Umbilical cord (tissue), 2 donors: Measurements from ENCODE around the gene PPIP5K1. TPM values are rescaled to one million over a fixed set of nuclear protein-coding genes. Genes with fewer than 3 reads are reported as not detected.
"Not testable (repeated sequence)": the region's sequence is repeated elsewhere in the genome, so short reads cannot be mapped to it uniquely, and the experiment has no call there.

Experiments
- DNase-seq: peaks from one replicate; pipeline ENCODE4 v3.0.0-alpha.2; 2015; ENCODE audit warnings: low spot score
- total RNA-seq: library from RNA; depleted of rRNA; stranded (reverse); fragments of >200 nt; gene quantifications from one replicate; pipeline ENCODE4 v1.2.3, GENCODE V29; 2014; ENCODE audit warnings: low replicate concordance; ENCODE audit not compliant: insufficient read depth

PPIP5K1 gene
- total RNA-seq, result 16.1 TPM

DNA sequence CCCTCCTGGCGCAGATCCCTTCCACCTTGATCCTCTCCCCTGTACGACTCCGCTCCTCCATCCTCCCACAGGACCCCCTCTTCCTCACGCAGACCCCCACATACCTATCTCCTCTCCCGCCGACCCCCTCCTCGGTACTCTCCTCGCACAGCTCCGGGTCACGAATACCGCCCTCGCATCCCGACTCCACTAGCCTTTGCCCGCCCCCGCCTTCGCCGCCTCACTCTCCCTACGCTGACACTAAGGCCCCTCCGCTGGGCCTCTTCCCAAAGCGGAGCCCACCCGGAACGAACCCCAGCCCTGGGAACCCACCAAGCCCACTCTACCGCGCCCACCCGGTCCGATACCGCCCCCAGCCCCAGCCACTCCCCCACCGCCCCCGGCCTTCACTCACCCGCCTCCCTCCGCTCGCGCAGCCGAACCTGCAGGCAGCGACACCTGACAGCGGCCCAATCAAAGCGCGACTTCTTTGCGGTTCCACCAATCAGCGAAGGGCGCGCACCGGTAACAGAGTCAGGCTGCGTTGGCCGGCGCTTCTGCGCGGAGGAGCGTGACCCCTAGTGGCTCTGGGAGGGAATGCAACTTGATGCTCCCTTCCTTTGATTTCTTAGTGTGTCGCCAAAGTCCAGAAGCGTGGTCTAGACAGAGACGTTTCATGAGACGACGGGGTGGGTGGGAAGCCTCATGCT lies at the start of gene PPIP5K1:
TSS of gene PPIP5K1 (minus strand) at position 431 of the 689 bp plus-strand sequence. CDS start 5,704 bp downstream, outside the sequence.
- not testable (repeated sequence) for DNase-seq

DNA sequence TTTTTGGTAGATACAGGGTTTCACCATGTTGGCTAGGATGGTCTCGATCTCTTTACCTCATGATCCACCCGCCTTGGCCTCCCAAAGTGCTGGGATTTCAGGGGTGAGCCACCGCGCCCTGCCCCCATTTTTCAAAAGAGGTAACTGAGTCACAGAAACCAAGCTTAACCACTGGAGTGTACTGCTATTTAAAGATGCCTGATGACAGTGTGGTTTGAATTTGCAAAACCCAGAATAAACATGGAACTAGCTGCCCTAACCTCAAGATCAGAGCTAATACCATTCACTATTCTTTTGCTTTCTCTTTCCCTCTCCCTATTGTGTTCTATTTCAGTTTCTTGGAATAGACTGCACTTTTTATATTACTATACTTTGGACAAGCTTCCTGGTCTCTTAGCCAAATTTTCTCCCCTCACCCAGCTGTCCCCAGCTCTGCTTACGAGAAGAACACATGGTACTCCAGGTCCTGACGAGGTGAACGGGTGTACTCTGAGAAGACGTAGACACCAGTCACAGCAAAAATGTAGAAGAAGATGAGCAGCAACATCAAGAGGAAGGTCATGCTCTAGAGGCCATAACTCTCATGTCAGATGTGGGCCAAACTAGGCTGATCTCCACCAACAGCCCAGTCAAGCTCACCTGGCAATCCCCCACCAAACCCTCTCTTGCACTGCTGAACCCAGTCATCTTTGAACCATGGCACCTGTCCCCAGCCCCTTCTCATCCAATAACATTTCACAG lies 48.6 kb upstream of the PPIP5K1 start:
- not testable (repeated sequence) for DNase-seq

DNA sequence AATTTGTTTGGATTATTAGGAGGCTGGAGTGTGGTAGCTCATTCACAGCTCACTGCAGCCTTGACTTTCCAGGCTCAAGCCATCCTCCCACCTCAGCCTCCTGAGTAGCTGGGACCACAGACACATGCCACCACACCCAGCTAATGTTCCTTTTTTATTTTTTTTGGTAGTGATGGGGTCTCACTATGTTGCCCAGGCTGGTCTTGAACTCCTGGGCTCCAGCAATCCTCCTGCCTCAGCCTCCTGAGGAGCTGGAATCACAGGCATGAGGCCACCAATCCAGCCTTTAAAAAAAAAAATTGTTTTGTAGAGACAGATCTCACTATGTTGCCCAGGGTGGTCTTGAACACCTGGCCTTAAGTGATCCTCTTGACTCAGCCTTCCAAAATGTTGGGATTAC lies 36.9 kb upstream of the PPIP5K1 start:
- not testable (repeated sequence) for DNase-seq

DNA sequence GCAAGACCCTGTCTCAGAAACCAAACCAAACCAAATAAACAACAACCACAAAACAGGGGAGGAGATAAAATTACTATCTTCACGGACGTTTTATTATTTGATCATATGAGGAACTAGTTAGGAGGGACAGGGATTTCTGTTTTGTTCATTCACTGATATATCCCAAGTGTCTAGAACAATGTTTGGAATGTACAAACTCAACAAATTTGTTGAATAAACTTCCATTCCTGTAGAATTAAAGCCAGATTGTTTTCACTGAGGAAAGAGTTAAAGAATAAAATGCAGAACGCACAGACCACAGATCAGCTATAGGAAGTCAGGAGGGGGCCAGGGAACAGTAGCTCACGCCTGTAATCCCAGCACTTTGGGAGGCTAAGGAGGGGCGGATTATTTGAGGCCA lies 35.1 kb upstream of the PPIP5K1 start:
- no peak for DNase-seq

DNA sequence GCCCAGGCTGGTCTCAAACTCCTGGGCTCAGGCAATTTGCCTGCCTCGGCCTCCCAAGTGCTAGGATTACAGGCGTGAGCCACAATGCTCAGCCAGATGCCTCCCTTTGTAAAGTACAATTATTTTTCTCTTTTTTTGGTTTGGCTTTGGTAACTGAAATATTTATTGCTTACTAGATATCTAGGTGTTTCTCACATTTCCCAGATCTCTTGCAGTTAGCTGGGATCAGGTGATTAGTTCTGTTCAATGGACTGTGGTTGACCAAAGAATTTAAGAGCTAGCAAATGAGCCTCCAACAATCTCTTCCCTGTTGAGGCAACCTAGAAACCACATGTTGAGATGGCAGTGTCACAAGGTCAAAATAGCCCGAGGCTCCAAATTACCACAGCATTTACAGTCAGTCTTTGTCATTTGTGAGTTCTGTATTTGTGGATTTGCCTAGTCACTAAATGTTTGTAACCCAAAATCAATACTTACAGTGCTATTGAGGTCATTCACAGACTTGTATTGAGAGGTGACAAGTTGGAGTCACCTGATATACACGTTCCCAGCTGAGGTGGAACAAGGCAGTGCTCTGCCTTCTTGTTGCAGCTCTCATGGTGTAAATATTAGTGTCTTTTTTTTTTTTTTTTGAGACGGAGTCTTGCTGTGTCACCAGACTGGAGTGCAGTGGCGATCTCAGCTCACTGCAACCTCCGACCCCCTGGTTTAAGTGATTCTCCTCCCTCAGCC lies 32.2 kb upstream of the PPIP5K1 start:
- not testable (repeated sequence) for DNase-seq

DNA sequence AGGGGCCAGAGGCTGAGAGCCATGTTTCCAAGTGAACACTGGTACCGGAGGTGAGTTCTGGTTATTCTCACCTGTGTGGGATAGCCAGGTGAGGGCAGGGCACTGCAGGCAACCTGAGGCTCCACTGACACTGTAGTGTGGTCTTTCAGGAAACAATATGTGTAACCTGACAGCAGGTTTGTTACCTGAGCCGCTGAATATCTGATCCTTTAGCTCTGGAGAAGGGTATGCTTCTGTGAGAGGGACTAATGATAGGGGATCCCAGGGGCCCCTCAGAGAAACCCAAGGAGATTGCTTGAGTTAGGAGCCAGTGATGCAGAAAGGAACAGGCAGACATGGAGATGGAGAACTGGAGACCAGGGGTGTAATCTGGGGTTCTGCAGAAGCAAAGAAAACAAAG lies 28.7 kb upstream of the PPIP5K1 start, which contains the start of gene STRC:
TSS of gene STRC (minus strand) at position 101 of the 400 bp plus-strand sequence. CDS start at position 23, 78 bp downstream.
- DNase-seq, result not testable (repeated sequence)

DNA sequence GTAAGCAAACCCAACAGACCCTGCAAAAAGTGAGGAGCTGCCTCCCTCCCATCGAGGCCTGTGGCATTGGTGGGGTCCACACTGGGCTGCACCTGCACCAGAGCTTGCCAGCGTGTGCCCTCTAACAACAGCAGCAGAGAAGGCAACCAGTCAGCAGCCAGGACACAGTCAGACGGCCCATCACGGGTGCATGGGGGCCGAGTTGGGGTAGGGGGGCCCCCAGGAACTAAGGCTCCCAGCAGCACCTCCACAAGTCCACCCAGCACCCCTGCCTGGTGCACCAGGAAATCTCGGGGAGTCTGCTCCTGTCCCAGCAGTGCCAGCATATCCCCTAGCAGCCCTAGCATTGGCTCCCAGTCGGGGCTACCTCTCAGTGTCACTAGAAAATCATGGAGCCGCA lies 27.7 kb upstream of the PPIP5K1 start:
- DNase-seq, result not testable (repeated sequence)

DNA sequence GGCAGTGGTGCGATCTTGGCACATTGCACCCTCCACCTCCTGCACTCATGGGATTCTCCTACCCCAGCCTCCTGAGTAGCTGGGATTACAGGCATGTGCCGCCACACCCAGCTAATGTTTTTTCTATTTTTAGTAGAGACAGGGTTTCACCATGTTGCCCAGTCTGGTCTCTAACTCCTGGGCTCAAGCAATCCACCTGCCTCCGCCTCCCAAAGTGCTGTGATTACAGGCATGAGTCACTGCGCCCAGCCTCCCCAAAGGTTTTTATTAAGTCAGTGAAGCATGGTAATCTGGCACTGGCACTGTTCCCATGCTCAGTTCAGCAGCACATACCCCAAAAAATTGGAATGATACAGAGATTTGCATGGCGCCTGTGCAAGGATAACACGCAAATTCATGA lies 12.2 kb upstream of the PPIP5K1 start:
- not testable (repeated sequence) for DNase-seq

DNA sequence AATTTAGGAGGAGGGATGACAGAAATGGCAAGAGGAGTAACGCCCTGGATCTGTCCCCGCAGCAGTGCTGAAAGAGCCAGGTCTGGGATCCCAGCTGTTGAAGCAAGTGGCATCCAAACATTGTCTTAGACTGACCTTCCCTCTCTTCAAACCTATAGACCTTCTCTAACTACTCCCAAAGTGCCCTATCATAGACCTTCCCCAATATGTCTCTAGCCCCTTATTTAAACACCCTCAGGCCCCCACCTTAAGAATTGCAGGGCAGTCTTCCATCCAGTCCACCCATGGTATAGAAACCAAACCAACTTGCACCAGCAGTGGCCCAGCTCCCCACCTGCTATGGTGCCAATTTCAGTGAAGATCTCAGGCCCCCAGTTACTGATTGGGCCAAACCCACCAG lies 10.2 kb upstream of the PPIP5K1 start:
- DNase-seq, result not testable (repeated sequence)

DNA sequence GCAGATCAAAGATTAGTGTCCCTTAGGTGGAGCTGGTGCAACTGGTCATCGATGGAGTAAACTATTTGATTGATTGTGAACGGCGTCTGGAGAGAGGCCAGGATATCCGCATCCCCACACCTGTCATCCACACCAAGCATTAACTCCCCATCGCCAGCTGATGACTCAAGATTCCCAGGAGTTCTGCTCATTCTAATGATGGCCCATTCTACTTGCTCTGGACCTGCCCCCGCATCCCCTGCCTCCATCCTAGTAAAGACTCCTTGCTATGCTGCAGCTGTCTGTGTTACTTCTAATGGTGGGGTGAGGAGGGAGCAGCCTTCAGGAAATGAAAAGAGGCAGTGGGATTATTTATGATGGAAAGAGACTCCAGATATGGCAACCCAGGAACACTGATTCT lies 9.1 kb upstream of the PPIP5K1 start:
- not testable (repeated sequence) for DNase-seq

DNA sequence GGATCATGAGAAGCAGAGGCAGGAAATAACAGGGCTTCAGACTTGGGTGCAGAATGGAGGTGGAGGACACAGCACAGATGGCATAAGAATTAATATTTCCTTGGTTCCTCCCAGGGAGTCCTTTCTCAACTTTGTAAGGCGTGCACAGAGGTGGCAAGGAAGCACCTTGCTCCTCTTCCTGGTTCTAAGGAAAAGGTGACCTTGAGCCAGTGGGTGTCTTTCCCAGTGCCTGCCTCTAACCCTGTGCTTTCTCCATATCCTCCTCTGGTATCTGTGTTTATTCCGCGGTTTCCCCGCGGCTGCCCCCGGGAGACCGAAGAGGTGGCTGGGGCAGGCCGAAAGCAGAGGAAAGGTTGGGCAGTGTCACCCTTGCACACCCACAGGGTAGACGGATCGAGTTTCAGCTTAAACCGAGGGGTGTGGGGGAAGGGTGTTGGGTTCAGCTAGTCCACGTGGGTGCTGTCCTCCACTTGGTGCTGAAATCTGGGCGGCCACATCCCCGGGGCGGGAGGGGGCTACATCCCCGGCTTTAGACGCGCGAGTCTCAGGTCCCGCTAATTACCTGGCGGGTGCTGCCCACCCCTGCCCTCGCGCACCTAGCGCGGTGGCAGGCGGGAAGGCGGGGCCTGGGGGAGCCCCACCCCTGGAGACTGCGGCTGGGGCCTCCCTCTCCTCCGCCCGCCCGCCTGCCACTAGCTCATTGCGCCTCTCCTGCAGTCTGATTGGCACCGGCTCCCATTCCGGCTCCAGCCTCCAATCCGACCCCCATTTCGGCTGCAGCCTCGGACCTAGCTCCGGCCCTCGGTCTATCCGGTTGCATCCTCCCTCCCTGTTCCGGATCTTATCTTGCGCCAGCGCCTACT lies 3.6 kb upstream of the PPIP5K1 start, which contains the start of gene CKMT1B:
TSS of gene CKMT1B (plus strand) at position 700 of the 863 bp plus-strand sequence. CDS start 192 bp downstream, outside the sequence.
- not testable (repeated sequence) for DNase-seq

DNA sequence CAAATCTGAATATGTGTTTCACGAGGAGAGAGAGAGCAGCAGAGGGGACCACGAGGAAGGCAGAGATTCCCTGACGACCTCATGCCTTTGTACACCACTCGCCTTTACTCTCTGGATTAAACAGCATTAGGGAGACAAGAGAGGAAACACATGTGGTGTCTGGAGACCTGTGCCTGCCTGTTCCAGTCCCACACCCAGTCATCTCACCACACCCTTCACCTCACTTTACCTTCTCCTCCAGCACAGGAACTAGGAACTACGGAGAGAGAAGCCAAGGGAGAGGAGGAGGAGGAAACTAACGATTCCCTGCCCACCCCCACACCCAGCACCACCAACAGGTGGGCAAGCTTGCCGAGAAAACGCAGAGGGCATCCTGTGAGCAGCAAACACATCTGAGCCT lies 2.8 kb upstream of the PPIP5K1 start:
- DNase-seq, result not testable (repeated sequence)

DNA sequence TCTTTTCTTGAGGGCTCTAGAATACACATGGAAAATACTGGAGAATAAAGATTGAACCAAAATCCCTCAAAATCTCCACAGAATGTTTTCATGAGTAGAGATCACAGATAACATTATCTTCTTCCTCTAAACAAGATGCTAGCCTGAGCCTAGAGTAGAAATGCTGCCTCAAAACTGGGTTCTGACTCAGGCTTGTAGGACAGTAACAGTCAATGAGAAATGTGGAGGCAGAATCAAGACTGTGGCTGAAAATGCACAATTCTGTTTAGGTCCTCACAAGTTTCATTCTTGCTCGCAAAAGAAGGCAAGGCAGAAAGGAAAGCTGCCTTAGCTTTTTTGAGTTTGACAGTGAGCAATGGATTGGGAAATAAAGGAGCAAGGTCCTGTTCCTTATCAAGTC lies 15.4 kb downstream of the PPIP5K1 start:
- not testable (repeated sequence) for DNase-seq

DNA sequence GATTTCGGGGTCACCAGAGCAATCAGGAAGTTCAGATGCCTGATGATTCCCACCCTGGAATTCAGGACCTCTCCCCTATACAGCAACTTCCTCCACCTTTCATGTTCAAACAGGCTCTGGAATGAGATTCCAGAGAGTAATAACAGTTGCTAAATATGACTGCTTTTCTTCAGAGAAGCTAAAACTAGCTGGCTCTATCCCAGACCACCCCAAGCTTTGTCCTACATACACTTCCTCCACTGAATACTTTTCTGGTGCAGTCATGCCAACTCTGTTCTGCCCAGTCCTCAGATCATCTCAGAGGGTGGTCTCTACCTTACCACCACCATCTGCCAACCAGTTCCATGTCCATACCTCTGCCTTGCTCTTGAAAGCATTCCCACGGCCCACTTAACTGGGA lies 23.4 kb downstream of the PPIP5K1 start:
- DNase-seq, result not testable (repeated sequence)

DNA sequence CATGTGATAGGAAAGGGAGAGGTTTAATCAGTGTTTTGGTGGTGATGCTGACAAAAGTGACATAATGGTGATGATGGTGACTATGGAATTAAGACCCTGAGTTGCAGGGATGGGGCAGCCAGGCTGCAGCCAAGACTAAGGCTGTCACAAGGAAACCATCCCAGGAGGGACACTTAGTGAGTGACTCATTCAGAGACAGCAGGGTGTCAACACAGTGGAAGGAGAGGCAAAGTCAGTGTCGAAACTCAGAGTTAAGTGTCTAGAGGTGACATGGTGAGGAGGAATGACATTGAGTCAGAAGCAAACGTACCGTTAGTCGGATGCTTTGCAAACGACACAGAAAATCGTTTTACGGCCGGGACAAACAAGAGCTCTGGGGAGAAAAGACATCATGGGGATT lies 26.2 kb downstream of the PPIP5K1 start:
- not testable (repeated sequence) for DNase-seq

DNA sequence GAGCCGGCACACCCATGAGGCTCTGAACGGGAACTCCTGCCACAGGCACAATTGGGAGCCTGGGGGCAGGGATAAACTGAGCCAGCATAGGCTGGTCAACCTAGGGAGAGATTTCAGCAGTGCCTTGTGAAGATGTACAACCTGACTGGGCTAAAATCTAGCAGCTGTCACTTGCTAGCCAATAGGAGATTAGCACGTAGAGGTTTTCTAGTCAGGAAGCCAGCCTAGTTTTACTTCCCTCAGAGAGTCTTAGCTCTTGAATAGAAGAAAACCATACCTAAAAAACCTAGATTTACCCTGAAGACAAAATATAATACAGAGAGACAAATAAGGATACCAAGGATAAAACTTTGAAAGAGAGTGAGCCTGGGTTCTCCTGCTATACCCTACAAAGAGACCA lies 27.3 kb downstream of the PPIP5K1 start:
- DNase-seq, result not testable (repeated sequence)

DNA sequence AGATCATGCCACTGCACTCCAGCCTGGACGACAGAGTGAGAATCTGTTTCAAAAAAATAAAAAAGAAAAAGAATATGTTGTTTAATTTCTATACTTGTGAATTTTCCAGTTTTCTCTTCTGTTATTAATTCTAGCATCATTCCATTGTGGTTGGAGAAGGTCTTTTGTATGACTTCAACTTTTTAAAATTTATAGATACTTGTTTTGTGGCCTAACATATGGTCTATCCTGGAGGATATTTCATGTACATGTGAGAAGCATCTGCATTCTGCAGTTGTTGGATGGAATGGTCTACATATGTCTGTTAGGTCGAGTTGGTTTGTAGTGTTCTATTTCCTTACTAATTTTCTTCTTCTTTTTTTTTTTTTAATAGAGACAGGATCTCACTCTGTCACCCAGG lies 37.0 kb downstream of the PPIP5K1 start:
- no peak for DNase-seq

DNA sequence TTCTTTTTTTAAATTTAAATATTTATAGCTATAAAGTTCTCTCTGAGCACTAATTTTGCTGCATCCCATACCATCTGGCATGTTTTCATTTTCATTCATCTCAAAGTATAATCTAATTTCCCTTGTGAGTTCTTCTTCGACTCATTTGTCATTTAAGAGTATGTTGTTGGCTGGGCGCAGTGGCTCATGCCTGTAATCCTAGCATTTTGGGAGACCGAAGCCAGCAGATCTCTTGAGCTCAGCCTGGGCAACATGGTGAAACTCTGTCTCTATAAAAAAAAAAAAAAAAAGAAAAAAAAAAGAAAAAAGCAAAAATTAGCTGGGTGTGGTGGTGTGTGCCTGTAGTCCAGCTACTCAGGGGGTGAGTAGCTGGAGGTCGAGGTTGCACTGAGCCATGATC lies 37.8 kb downstream of the PPIP5K1 start:
- DNase-seq, result no peak

DNA sequence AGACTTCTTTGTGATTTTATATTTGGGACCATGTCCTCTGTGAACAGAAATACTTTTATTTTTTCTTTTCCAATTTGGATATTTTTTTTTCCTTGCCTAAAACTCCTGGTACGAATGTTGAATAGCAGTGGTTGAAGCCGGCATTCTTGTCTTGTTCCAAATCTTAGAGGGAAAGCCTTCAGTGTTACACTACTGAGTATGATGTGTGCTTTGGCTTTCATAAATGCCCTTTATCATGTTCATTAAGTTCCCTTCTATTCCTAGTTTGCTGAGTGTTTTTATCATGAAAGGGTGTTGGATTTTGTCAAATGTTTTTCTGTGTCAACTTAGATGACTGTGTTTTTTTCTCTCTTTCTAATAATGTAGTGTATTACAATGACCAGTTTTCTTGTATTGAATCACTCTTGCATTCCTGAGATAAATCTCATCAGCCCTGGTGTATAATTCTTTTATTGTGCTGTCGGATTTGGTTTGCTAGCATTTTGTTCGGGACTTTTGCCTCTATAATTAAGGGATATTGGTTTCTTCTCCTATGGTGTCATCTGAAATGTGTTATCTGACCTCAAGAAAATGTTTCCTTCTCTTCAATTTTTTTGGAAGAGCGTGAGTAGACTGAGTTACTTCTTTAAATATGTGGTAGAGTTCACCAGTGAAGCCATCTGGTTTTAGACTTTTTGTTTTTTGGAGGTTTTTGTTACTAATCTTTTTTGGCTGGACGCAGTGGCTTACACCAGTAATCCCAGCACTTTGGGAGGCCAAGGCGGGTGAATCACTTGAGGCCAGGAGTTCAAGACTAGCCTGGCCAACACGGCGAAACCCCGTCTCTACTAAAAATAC lies 39.3 kb downstream of the PPIP5K1 start:
- peak; percentile 18 for DNase-seq

DNA sequence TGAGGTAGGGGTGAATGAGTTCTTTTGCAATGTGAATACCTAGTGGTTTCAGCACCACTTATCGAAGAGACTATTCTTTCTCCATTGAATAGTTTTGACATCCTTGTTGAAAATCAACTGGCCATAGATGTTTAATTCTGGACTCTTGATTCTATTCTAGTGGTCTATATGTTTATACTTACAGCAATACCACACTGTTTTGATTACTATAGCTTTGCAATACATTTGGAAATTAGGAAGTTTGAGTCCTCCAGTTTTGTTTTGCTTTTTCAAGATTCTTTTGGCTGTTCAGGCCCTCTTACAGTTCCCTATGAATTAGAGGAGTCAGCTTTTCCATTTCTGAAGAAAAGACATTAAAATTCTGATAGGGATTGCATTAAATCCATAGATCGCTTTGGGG lies 42.5 kb downstream of the PPIP5K1 start:
- DNase-seq, result no peak
